NCI-H128 (cell line): ENCODE measurements around the gene SGK2.

Source experiments
- DNase-seq: peaks from one replicate; lab custom pipeline; 2025; ENCODE audit not compliant: unreplicated experiment; lab: John Stamatoyannopoulos, UW

SGK2 gene

DNA sequence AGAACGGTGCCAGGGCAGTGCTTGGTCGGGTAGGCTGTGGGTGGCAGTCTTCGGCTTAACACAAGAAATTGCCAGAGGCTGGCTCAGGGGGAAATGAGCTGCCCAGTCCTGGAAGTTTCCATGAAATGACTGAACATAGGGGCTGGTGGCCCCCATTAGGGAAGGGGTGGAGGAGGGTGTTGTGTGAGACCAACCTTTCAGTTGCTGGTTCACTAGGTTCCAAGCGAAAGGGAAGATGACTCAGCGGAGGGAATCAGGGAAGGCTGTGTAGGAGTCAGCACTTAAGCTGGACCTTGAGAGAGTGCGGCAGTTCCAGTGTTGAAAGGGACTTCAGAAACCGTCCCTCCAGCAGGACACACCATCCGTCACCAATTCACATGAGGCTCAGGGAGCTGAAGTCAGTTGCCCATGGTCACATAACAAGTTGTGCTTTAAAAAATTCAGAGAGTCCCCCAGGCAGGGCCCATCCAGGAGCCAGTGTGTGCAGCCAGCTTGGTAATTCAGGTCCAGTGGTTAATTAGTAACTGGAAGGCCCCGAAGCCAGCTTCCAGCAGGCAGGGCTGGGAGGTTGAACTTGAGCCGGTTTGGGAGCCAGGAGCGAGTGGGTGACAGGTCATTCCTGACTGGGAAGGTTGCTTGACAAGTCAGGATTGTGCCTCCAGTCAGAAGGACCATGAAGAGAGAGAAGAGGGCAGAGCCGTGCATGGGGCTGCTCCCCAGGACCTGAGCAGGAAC lies at the start of gene SGK2:
Gene SGK2 (plus strand): TSS at position 616 of the 735 bp plus-strand sequence. CDS start 7,469 bp downstream, outside the sequence.
- no peak for DNase-seq

- DNase-seq: no peak
Observed at GRCh38 chr20:43511879-43512278, 46.9 kb upstream of the SGK2 start.

GRCh38 chr20:43513372-43513930 lies 45.4 kb upstream of the SGK2 start:
- no peak for DNase-seq

DNA sequence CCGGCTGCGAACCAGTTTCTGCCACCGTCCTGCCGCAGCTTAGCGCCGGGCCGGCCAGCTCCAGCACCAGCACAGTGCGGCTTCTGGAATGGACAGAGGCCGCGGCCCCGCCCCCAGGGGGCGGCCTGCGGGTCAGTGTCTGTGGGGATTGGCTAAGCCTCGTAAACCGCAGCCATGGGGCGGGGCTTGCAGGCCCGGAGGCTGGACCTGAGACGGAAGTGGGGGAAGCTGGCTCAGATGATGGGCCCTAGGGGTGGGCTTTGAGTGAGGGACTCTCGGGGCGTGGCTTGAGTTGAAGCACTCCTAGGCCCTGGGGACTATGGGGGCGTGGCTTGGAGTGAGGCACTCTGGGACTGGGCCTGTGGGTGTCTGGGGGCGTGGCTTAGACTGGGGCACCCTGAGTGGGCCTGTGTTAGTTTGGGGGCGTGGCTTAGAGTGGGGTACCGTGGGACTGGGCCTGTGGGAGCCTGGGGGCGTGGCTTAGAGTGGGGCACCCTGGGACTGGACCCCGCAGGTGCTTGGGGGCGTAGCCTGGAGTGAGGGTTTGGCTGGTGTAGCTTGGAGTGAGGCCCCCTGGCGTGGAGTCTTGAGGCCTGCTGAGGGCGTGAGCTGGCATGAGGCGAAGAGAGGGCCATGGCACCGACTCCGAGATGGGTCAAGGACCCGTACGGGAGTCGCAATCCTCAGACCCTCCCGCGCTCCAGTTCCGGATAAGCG lies 44.7 kb upstream of the SGK2 start:
- peak; percentile 98 for DNase-seq

- no peak for DNase-seq
Observed at GRCh38 chr20:43514648-43514999, 44.2 kb upstream of the SGK2 start.

- no peak for DNase-seq
Observed at GRCh38 chr20:43515628-43516027, 43.2 kb upstream of the SGK2 start.

- DNase-seq: no peak
Observed at GRCh38 chr20:43516251-43516824, 42.5 kb upstream of the SGK2 start.

- DNase-seq: no peak
Observed at GRCh38 chr20:43520074-43520630, 38.7 kb upstream of the SGK2 start.

GRCh38 chr20:43525021-43525420 lies 33.8 kb upstream of the SGK2 start:
- DNase-seq: no peak

- DNase-seq: no peak
Observed at GRCh38 chr20:43528258-43528875, 30.5 kb upstream of the SGK2 start.

DNA sequence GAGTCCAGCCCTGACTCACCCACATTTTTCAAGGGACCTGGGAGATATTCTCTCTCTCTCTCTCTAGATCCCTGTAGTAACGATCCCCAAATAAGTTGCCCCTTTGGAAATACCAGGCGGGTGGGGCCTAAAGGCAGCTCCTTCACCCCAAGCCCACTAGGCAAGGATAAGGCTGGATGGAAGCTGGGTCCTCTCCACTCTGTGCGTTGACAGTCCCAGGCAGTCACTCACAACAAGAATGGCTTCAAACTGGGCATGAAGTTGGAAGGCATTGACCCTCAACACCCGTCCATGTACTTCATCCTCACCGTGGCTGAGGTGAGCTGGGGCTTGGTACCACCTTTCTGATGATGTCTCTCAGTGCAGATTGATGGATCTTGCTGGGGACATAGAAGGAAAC lies 29.8 kb upstream of the SGK2 start:
- no peak for DNase-seq

- no peak for DNase-seq
Observed at GRCh38 chr20:43529457-43530153, 29.2 kb upstream of the SGK2 start.

GRCh38 chr20:43530321-43531090 lies 28.3 kb upstream of the SGK2 start:
- no peak for DNase-seq

DNA sequence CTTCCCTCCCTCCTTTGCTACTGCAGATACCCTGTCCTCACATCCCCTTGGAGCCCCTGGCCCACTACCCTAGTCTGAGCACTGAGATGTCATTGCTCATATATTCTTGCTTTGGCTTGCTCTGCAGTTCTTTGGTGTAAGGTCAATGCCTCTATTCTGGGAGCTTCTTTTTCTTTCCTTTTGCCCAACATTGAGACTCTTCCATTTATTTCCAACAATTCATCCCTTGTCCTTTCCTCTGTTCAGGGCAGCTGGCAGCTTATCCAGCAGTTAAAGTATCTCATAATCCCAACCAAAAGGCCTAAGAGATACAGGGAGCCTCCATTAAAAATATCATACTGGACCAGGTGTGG lies 27.8 kb upstream of the SGK2 start:
- no peak for DNase-seq

DNA sequence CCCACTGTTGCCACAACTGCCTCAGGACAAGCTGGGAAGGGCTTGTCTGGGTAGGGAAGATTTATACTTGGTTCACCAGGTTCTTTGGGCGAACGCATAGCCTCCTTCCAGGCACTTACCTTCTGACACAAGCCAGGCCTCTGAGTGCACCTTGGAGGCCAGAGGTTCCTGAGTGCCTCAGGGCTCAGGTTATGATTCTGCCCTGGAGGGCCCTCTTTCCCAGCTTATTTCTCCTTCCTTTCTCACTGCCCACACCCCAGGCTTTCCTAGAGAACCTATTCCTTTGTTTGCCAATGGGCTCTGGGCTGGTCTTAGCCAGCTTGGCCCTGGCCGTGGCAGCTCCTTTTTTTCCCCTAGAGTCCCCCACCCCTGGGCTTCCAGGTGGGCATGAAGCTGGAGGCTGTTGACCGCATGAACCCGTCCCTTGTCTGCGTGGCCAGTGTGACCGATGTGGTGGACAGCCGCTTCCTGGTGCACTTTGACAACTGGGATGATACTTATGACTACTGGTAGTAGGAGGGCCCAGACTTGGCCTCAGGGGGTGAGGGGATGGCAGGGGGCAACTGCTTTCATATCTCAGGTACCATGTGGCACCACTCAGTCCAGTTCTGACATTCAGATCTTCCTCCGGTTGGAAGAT lies 26.3 kb upstream of the SGK2 start:
- DNase-seq: no peak

- no peak for DNase-seq
Observed at GRCh38 chr20:43533060-43533459, 25.8 kb upstream of the SGK2 start.

GRCh38 chr20:43534016-43534415 lies 24.8 kb upstream of the SGK2 start:
- DNase-seq: no peak

DNA sequence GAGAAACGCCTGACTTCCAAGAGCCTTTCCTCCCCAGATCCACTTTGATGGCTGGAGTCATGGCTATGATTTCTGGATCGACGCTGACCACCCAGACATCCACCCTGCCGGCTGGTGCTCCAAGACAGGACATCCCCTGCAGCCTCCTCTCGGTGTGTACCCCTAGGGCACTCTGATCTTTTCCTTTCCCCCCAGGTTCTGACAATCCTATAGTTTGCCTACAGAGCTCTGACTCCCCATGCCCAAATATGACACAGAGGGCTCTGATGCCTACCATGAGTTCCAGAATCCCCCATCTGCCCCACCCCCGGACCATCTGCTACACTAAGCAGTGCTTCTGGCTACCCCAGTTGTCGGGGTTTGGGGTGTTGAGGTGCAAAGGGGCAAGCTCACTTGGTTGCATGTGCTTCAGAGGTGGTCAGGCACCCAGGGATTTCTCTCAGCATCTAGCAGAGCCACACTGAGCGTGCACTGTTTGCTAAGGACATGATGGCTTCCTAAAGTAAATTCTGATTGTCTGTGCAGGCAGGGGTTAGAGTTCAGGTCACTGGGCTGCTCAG lies 24.0 kb upstream of the SGK2 start:
- DNase-seq: no peak

GRCh38 chr20:43535370-43536004 lies 23.3 kb upstream of the SGK2 start:
- no peak for DNase-seq
